Mucosa of gallbladder (tissue), 1 donor: ENCODE results near the gene LRRC45. TPM values are rescaled to one million over a fixed set of nuclear protein-coding genes. Genes with fewer than 3 reads are reported as not detected.

Experiments
- DNase-seq: peaks from one replicate; pipeline ENCODE4 v3.0.0-alpha.2; 2020; ENCODE audit warnings: low spot score
- total RNA-seq: library from RNA; stranded (reverse); gene quantifications from one replicate; pipeline ENCODE4 v1.2.1, GENCODE V29; 2021
- donor health status: DM: no; HTN: no; CAD: no.

Gene LRRC45
- total RNA-seq, 1 donor from 2014 or later, result 26.4 TPM

DNA sequence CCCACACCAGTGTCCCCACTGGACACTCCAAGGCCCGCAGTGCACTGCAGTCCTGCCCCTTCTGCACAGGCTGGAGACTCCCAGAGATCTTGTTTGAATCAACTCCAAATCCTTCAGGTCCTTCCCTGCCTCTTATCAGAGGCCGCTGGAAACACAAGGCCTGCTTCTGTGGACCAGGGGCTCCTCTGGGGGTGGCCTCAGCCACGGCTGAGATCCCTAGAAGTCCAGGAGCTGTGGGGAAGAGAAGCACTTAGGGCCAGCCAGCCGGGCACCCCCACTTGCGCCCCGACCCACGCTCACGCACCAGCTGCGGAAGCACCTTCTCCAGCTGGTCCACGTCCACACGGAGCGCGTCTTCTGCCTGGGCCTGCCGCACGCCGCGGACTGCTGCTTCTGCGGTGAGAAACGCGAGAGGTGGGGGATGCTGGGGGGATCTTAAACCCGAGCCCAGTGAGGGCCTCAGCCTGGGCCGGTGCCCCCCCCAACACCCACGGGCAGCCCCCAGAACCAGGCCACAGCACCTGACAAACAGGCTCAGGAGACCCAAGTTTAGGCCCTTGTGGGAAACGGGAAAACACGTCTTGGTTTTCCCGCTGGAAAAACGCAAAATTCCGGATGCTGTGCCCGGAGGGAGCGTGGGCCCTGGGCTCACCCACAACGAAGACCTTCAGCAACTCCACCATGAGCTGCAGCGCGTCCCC is 4.0 kb upstream of the LRRC45 start:
- no peak for DNase-seq

GRCh38 chr17:82019690-82020571 is 3.2 kb upstream of the LRRC45 start:
- no peak for DNase-seq

GRCh38 chr17:82020572-82021106 is 2.5 kb upstream of the LRRC45 start:
- no peak for DNase-seq

GRCh38 chr17:82021107-82021899 is 1.8 kb upstream of the LRRC45 start:
- peak; percentile 80 for DNase-seq

- DNase-seq, result no peak
These were observed 1.2 kb upstream of the LRRC45 start for GRCh38 chr17:82021900-82022309.

DNA sequence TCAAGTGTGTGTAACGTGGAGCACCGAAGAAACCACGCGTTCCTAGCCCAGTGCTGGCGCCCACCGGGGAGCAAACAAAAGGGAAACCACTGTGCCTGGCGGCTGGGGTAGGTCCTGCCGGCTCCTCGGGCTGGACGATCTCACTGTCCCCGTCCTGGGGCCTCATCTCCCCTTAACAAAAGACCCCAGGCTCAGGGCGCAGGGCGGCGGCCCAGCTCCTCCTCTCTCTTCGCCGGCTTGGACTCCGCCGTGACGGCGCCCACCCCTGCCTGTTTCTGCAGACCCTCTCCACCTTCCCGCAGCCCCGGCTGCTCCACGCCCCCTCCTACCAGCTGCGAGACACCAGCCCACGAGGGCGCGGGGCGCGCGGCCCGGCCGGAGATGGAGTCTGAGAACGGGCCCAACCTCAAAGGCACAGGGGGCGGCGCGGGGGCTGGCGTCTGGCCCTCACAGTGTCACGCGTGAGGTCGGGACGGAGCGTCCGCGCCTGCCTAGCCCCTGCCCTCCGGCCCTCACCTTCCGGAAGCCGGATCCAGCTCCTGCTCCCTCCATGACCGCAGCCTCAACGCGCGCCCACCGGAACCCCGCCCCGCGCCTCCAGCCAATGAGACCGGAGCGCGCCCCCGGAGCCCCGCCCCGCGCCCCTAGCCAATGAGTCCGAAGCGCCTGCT is 660 bp upstream of the LRRC45 start, which contains the start of gene CENPX:
Gene CENPX (minus strand): TSS at position 569 of the 671 bp plus-strand sequence. CDS start 17 bp downstream, at position 552.
- no peak for DNase-seq

- no peak for DNase-seq
These were observed 539 bp downstream of the LRRC45 start for GRCh38 chr17:82023447-82024241.

GRCh38 chr17:82024859-82025258 is 1.8 kb downstream of the LRRC45 start:
- no peak for DNase-seq

GRCh38 chr17:82025401-82026107 is 2.4 kb downstream of the LRRC45 start:
- no peak for DNase-seq

DNA sequence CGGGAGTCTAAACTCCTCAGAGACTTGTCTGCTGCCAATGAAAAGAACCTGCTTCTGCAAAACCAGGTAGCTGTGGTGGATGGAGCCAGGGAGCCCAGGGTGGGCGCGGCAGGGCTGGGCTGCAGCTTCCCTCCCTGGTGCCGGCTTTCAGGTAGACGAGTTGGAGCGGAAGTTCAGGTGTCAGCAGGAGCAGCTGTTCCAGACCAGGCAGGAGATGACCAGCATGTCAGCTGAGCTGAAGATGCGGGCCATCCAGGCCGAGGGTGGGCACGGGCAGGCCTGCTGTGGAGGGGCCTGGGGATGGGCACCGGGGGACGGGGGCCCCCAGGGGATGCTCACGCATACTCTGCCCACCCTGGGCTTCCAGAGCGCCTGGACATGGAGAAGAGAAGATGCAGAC is 5.1 kb downstream of the LRRC45 start:
- no peak for DNase-seq

DNA sequence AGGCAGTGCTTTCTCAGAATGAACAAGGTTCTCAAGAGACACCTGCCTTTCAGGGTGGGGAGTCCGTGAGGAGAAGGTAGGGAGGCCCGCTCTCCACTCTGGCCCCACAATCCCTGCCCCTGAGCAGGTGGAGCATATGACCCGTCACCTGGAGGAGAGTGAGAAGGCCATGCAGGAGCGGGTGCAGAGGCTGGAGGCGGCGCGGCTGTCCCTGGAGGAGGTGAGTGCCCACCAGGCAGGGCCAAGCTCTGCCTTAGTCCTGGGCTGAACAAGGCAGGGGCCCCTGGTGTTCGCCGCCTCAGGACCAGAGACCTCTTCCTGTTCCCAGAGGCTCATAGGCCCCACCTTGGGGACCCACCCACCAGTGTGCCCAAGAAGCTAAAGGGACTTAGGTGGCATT is 5.9 kb downstream of the LRRC45 start:
- DNase-seq, result no peak

DNA sequence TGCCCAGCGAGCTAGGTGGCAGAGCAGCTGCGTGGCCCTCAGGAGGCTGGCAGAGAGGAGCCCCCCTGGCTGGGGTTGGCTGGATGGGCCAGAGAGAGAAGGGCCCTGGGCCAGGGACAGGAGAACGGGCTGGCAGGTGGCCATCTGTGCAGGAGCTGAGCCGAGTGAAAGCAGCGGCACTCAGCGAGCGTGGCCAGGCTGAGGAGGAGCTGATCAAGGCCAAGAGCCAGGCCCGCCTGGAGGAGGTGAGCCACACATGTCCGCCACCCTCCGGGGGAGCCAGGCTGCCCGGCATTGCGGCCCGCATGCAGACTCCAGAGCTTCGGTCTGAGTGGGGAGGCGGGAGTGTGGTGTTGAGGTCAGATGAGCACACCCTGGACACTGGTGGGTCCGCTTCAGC is 6.3 kb downstream of the LRRC45 start:
- no peak for DNase-seq

DNA sequence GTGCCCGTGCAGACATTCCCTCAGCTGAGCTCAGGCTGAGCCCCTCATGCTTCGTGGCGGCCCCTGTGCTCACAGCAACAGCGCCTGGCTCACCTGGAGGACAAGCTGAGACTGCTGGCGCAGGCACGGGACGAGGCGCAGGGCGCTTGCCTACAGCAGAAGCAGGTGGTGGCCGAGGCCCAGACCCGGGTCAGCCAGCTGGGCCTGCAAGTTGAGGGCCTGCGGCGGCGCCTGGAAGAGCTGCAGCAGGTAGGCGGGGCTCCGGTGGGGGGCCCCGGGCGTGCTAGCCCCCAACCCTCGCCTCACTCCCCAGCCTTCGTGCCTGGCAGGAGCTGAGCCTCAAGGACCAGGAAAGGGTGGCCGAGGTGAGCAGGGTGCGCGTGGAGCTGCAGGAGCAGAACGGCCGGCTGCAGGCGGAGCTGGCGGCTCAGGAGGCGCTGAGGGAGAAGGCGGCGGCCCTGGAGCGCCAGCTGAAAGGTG is 6.9 kb downstream of the LRRC45 start:
- DNase-seq, result no peak

GRCh38 chr17:82030470-82031302 is 7.6 kb downstream of the LRRC45 start:
- DNase-seq, result peak; percentile 77

GRCh38 chr17:82031303-82031884 is 8.3 kb downstream of the LRRC45 start, which contains the start of gene RAC3:
Gene RAC3, plus strand, starts transcription at chr17:82031678. Its CDS starts 84 bp downstream, at chr17:82031762.
- DNase-seq, result no peak

- no peak for DNase-seq
These were observed 9.0 kb downstream of the LRRC45 start for GRCh38 chr17:82031885-82032627.

DNA sequence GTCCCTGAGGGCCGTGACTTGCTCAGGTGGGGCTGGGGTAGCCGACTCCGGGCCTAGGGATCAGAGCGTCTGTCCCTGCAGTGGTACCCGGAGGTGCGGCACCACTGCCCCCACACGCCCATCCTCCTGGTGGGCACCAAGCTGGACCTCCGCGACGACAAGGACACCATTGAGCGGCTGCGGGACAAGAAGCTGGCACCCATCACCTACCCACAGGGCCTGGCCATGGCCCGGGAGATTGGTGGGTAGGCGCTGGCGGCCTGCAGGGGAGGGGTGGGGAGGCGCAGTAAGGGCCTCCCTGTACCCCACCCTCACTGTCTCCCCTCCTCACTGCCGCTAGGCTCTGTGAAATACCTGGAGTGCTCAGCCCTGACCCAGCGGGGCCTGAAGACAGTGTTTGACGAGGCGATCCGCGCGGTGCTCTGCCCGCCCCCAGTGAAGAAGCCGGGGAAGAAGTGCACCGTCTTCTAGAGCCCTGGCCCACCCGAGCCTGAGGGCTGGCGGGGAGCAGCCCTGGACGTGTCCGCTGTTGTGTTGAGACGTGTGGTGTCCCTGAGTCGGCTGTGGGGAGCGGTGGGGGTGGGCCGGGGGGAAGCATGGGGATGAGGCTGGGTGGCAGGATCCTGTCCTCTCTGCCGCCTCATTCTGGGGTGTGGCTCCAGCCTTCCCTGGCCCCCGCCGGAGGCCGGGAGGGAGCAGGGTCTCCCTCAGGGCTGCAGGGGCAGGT is 10.4 kb downstream of the LRRC45 start:
- DNase-seq, result no peak
